ENCODE measurements around the gene CALN1.

Gene CALN1

GRCh38 chr7:72404743-72405142, 7.4 kb downstream of the CALN1 start:
- no peak for TF ChIP-seq CTCF (IDR thresholded peaks at IDR 0.05; ENCODE audit: control insufficient read depth, extremely low read depth, insufficient read depth)
- no peak overlapping the region for H3K4me3 ChIP-seq (ENCODE audit: low read depth, low read length)
- DNase-seq (ENCODE audit: low read depth): no peak

- no peak for DNase-seq (ENCODE audit: low read depth)
- no peak overlapping the region for H3K4me3 ChIP-seq (ENCODE audit: low read depth, low read length)
- no peak for TF ChIP-seq CTCF (IDR thresholded peaks at IDR 0.05; ENCODE audit: control insufficient read depth, extremely low read depth, insufficient read depth)
These were observed 8.6 kb downstream of the CALN1 start for GRCh38 chr7:72403458-72404076.

- no peak overlapping the region for H3K4me3 ChIP-seq (ENCODE audit: low read depth, low read length)
- no peak for DNase-seq (ENCODE audit: low read depth)
- TF ChIP-seq CTCF (IDR thresholded peaks at IDR 0.05; ENCODE audit: control insufficient read depth, extremely low read depth, insufficient read depth): no peak
These were observed 18.1 kb downstream of the CALN1 start for GRCh38 chr7:72394016-72394415.

GRCh38 chr7:72391821-72392377, 20.2 kb downstream of the CALN1 start:
- TF ChIP-seq CTCF (IDR thresholded peaks at IDR 0.05; ENCODE audit: control insufficient read depth, extremely low read depth, insufficient read depth): no peak
- no peak for DNase-seq (ENCODE audit: low read depth)
- H3K4me3 ChIP-seq (ENCODE audit: low read depth, low read length): no peak overlapping the region

GRCh38 chr7:72386118-72386517, 26.0 kb downstream of the CALN1 start:
- no peak for TF ChIP-seq CTCF (IDR thresholded peaks at IDR 0.05; ENCODE audit: control insufficient read depth, extremely low read depth, insufficient read depth)
- no peak overlapping the region for H3K4me3 ChIP-seq (ENCODE audit: low read depth, low read length)
- no peak for DNase-seq (ENCODE audit: low read depth)

GRCh38 chr7:72362246-72362645, 49.9 kb downstream of the CALN1 start:
- DNase-seq (ENCODE audit: low read depth): no peak
- no peak overlapping the region for H3K4me3 ChIP-seq (ENCODE audit: low read depth, low read length)
- no peak for TF ChIP-seq CTCF (IDR thresholded peaks at IDR 0.05; ENCODE audit: control insufficient read depth, extremely low read depth, insufficient read depth)

- no peak for DNase-seq (ENCODE audit: low read depth)
- H3K4me3 ChIP-seq (ENCODE audit: low read depth, low read length): no peak overlapping the region
- TF ChIP-seq CTCF (IDR thresholded peaks at IDR 0.05; ENCODE audit: control insufficient read depth, extremely low read depth, insufficient read depth): no peak
These were observed 66.9 kb downstream of the CALN1 start for GRCh38 chr7:72345208-72345727.
